ENCODE measurements around the gene WDFY3. TPM values are rescaled to one million over a fixed set of nuclear protein-coding genes. Genes with fewer than 3 reads are reported as not detected.

The WDFY3 gene
- total RNA-seq, 1 donor from 2014 or later, result 109 TPM

GRCh38 chr4:84944947-84945346 is 21.5 kb downstream of the WDFY3 start:
- no peak for DNase-seq

- no peak for DNase-seq
These were observed 25.5 kb downstream of the WDFY3 start for GRCh38 chr4:84940960-84941359.

GRCh38 chr4:84939113-84939512 is 27.4 kb downstream of the WDFY3 start:
- no peak for DNase-seq

GRCh38 chr4:84938316-84938715 is 28.2 kb downstream of the WDFY3 start:
- DNase-seq, result no peak

- no peak for DNase-seq
These were observed 29.0 kb downstream of the WDFY3 start for GRCh38 chr4:84937381-84937977.

- DNase-seq, result no peak
These were observed 30.4 kb downstream of the WDFY3 start for GRCh38 chr4:84936123-84936522.

- no peak for DNase-seq
These were observed 34.0 kb downstream of the WDFY3 start for GRCh38 chr4:84932462-84932861.

- DNase-seq, result no peak
These were observed 34.5 kb downstream of the WDFY3 start for GRCh38 chr4:84931961-84932360.

- no peak for DNase-seq
These were observed 35.2 kb downstream of the WDFY3 start for GRCh38 chr4:84931274-84931673.

GRCh38 chr4:84928089-84928488 is 38.4 kb downstream of the WDFY3 start:
- no peak for DNase-seq

GRCh38 chr4:84927428-84927827 is 39.1 kb downstream of the WDFY3 start:
- DNase-seq, result no peak

GRCh38 chr4:84925558-84925957 is 40.9 kb downstream of the WDFY3 start:
- DNase-seq, result no peak

- no peak for DNase-seq
These were observed 42.1 kb downstream of the WDFY3 start for GRCh38 chr4:84924434-84924833.

- DNase-seq, result no peak
These were observed 45.9 kb downstream of the WDFY3 start for GRCh38 chr4:84920617-84921016.

- DNase-seq, result no peak
These were observed 48.5 kb downstream of the WDFY3 start for GRCh38 chr4:84917869-84918600.

GRCh38 chr4:84917086-84917821 is 49.2 kb downstream of the WDFY3 start:
- no peak for DNase-seq

- DNase-seq, result no peak
These were observed 50.3 kb downstream of the WDFY3 start for GRCh38 chr4:84916227-84916626.

GRCh38 chr4:84915396-84915780 is 51.1 kb downstream of the WDFY3 start:
- peak; percentile 19 for DNase-seq

GRCh38 chr4:84914686-84915395 is 51.6 kb downstream of the WDFY3 start:
- DNase-seq, result no peak

- no peak for DNase-seq
These were observed 53.3 kb downstream of the WDFY3 start for GRCh38 chr4:84913176-84913575.

- no peak for DNase-seq
These were observed 53.7 kb downstream of the WDFY3 start for GRCh38 chr4:84912741-84913140.

GRCh38 chr4:84908876-84909275 is 57.6 kb downstream of the WDFY3 start:
- DNase-seq, result no peak

- no peak for DNase-seq
These were observed 59.3 kb downstream of the WDFY3 start for GRCh38 chr4:84907145-84907544.
